HG02852 (cell line): ENCODE measurements around the gene RELL2.

Experiments used
- ATAC-seq: cut with Tn5 transposase; IDR thresholded peaks from one replicate; pipeline ENCODE4 v1.9.1; 2021; ENCODE audit warnings: mild to moderate bottlenecking, moderate library complexity; ENCODE audit not compliant: unreplicated experiment

Gene RELL2

GRCh38 chr5:141675672-141676071 lies 38.9 kb downstream of the RELL2 start:
- no peak for ATAC-seq

- no peak for ATAC-seq
Observed at GRCh38 chr5:141677415-141677814, 40.6 kb downstream of the RELL2 start.

GRCh38 chr5:141680178-141680577 lies 43.4 kb downstream of the RELL2 start:
- no peak for ATAC-seq

GRCh38 chr5:141680751-141681201 lies 44.0 kb downstream of the RELL2 start:
- ATAC-seq: no peak

GRCh38 chr5:141681295-141681694 lies 44.5 kb downstream of the RELL2 start:
- no peak for ATAC-seq

- ATAC-seq: no peak
Observed at GRCh38 chr5:141681695-141682641, 45.2 kb downstream of the RELL2 start, which contains the start of gene ARAP3. TSS of gene ARAP3 (minus strand) at chr5:141682230. CDS start at chr5:141680486, 1,744 bp downstream.

- ATAC-seq: no peak
Observed at GRCh38 chr5:141683596-141684141, 46.9 kb downstream of the RELL2 start.

- ATAC-seq: no peak
Observed at GRCh38 chr5:141685591-141685990, 48.8 kb downstream of the RELL2 start.

GRCh38 chr5:141686648-141687416 lies 50.0 kb downstream of the RELL2 start:
- ATAC-seq: no peak
